Vagina (tissue), 2 donors: ENCODE data around the gene TTC28.

Source experiments
- POLR2A ChIP-seq, 2 donors: fragments of 450-650 bp; IDR thresholded peaks; one replicate each; pipeline ENCODE4 v1.6.1; 2017; ENCODE audit warnings: antibody characterized with exemption in 2 of 2, mild to moderate bottlenecking in 2 of 2, moderate library complexity in 2 of 2
- POLR2AphosphoS5 ChIP-seq, 2 donors: sonication (generic); formaldehyde crosslinking; IDR thresholded peaks; one replicate each; pipeline ENCODE4 v1.9.0; 2017; ENCODE audit warnings: antibody characterized with exemption in 2 of 2, mild to moderate bottlenecking in 2 of 2, low read depth in 1 of 2; ENCODE audit not compliant: insufficient read depth in 1 of 2
- TF ChIP-seq, protein P1 (sequence below), 3 experiments: fragments of 450-650 bp in 2 of 3; fragments of 200-600 bp in 1 of 3; sonication (generic) in 1 of 3; IDR thresholded peaks; one replicate each; pipeline ENCODE4 v1.5.1; 2017 to 2019; ENCODE audit warnings: antibody characterized with exemption in 3 of 3, mild to moderate bottlenecking in 2 of 3, moderate library complexity in 2 of 3

DNA sequence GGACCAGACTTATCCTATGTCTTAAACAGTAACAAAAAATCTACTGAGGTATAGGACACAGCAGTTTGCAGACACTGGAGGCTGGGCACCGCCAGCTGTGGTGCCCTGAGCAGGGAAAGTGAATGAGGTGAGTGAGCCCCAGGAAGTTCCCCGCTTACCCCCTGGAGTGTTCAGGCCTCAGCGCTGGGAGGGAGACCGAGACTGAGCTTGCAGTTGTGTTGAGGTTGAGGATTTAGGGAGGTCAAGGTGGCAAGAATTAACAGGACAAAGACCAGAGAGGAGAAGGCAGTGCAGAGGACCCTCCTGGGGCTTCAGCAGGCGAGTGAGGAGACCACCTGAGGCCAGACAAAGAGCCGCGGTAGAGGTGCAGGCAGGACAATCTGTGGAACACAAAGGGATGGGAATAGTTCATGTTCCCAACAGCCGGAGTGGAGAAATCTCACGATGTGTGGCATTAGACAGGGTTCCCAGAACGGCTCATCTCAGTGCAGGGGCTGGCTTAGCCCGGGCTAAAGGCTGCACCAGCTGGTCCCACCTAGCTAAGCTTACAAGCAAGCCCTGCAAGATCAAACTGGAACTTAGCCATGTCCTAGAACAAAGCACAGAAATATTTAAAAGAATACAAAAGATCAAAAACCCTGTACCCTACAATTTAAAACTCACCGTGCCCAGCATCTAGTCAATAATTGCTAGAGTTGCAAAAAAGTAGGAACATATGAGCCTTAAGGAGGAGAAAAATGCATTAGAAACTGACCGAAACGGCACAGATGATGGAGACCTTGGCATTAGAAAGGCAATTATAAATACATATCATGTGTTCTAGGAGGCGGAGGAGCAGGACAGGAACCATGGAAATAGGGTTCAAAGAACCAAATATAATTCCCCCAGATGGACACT is 713.2 kb downstream of the TTC28 start:
- TF ChIP-seq, protein P1, sequence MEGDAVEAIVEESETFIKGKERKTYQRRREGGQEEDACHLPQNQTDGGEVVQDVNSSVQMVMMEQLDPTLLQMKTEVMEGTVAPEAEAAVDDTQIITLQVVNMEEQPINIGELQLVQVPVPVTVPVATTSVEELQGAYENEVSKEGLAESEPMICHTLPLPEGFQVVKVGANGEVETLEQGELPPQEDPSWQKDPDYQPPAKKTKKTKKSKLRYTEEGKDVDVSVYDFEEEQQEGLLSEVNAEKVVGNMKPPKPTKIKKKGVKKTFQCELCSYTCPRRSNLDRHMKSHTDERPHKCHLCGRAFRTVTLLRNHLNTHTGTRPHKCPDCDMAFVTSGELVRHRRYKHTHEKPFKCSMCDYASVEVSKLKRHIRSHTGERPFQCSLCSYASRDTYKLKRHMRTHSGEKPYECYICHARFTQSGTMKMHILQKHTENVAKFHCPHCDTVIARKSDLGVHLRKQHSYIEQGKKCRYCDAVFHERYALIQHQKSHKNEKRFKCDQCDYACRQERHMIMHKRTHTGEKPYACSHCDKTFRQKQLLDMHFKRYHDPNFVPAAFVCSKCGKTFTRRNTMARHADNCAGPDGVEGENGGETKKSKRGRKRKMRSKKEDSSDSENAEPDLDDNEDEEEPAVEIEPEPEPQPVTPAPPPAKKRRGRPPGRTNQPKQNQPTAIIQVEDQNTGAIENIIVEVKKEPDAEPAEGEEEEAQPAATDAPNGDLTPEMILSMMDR (IDR thresholded peaks at IDR 0.05), result no peak
- no peak for TF ChIP-seq POLR2A (IDR thresholded peaks at IDR 0.05)
- TF ChIP-seq POLR2AphosphoS5 (IDR thresholded peaks at IDR 0.05; ENCODE audit: insufficient read depth in 1 of 2, low read depth in 1 of 2), result no peak
